ENCODE measurements around the gene LIPF.
"Not testable (repeated sequence)": the region's sequence is repeated elsewhere in the genome, so short reads cannot be mapped to it uniquely, and the experiment has no call there.

Gene LIPF

GRCh38 chr10:88676283-88677060, 12.2 kb downstream of the LIPF start:
- no peak for DNase-seq

- DNase-seq: no peak
These were observed 16.7 kb downstream of the LIPF start for GRCh38 chr10:88680958-88681357.

- DNase-seq: no peak
These were observed 18.2 kb downstream of the LIPF start for GRCh38 chr10:88682491-88682890.

GRCh38 chr10:88687853-88688467, 23.7 kb downstream of the LIPF start:
- no peak for DNase-seq

- no peak for DNase-seq
These were observed 25.1 kb downstream of the LIPF start for GRCh38 chr10:88689366-88689765.

- DNase-seq: no peak
These were observed 29.3 kb downstream of the LIPF start for GRCh38 chr10:88693392-88694020.

GRCh38 chr10:88702848-88703597, 38.8 kb downstream of the LIPF start:
- no peak for DNase-seq

- no peak for DNase-seq
These were observed 41.7 kb downstream of the LIPF start, which contains the start of gene LIPK for GRCh38 chr10:88705958-88706357. TSS of gene LIPK (plus strand) at chr10:88706249. CDS start at chr10:88724544, 18,295 bp downstream.

GRCh38 chr10:88707429-88708155, 43.4 kb downstream of the LIPF start:
- DNase-seq: no peak

GRCh38 chr10:88709361-88709760, 45.1 kb downstream of the LIPF start:
- DNase-seq: not testable (repeated sequence)

GRCh38 chr10:88715517-88715916, 51.3 kb downstream of the LIPF start:
- DNase-seq: no peak

GRCh38 chr10:88721392-88721791, 57.1 kb downstream of the LIPF start:
- no peak for DNase-seq

- DNase-seq: no peak
These were observed 61.6 kb downstream of the LIPF start for GRCh38 chr10:88725798-88726197.

- DNase-seq: peak in 1 of 4 experiments; percentile 1
These were observed 64.0 kb downstream of the LIPF start for GRCh38 chr10:88728107-88728763.
